ENCODE results near the gene STK32C.
"Not testable (repeated sequence)": the region's sequence is repeated elsewhere in the genome, so short reads cannot be mapped to it uniquely, and the experiment has no call there.

Gene STK32C

GRCh38 chr10:132159302-132160230 lies 148.2 kb downstream of the STK32C start:
- H3K36me3 Mint-ChIP-seq, H3K27me3 Mint-ChIP-seq, ATAC-seq, H3K4me3 Mint-ChIP-seq, H3K9me3 Mint-ChIP-seq, H3K27ac Mint-ChIP-seq: not testable (repeated sequence)
- peaks cover 22% of the 10 kb centered on the region for H3K4me1 Mint-ChIP-seq

- no peak for ATAC-seq
Observed at GRCh38 chr10:132158823-132159222, 148.9 kb downstream of the STK32C start.

GRCh38 chr10:132158122-132158741 lies 149.5 kb downstream of the STK32C start:
- H3K4me1 Mint-ChIP-seq: peaks cover 17% of the 10 kb centered on the region
- H3K9me3 Mint-ChIP-seq: peaks cover 6% of the 10 kb centered on the region
- H3K27me3 Mint-ChIP-seq: no peaks in the 10 kb centered on the region
- no peaks in the 10 kb centered on the region for H3K36me3 Mint-ChIP-seq
- ATAC-seq: no peak
- H3K27ac Mint-ChIP-seq: no peak overlapping the region
- no peak overlapping the region for H3K4me3 Mint-ChIP-seq

More at GRCh38 chr10:132158823-132159222, 148.9 kb downstream of the STK32C start:
- H3K27me3 Mint-ChIP-seq: no peaks in the 10 kb centered on the region
- H3K4me3 Mint-ChIP-seq: no peak overlapping the region
- H3K36me3 Mint-ChIP-seq: no peaks in the 10 kb centered on the region
- peaks cover 22% of the 10 kb centered on the region for H3K4me1 Mint-ChIP-seq
- H3K9me3 Mint-ChIP-seq: peaks cover 6% of the 10 kb centered on the region
- H3K27ac Mint-ChIP-seq: no peak overlapping the region
